SU-DHL-6 (cell line): ENCODE data around the gene SNIP1.

Experiments
- EZH2phosphoT487 ChIP-seq: fragments of 200-600 bp; sonication (generic), shearing (Covaris generic); conservative IDR thresholded peaks from 2 replicates; pipeline ENCODE4 v1.6.1; 2018; ENCODE audit warnings: mild to moderate bottlenecking, antibody characterized with exemption, low read length, moderate library complexity, mixed read lengths
- TF ChIP-seq, protein P1 (sequence below): fragments of 200-600 bp; sonication (generic); IDR thresholded peaks from one replicate; pipeline ENCODE4 v1.5.1; 2017; ENCODE audit warnings: antibody characterized with exemption, mild to moderate bottlenecking, low read length, moderate library complexity; ENCODE audit not compliant: insufficient read depth, poor library complexity, severe bottlenecking

DNA sequence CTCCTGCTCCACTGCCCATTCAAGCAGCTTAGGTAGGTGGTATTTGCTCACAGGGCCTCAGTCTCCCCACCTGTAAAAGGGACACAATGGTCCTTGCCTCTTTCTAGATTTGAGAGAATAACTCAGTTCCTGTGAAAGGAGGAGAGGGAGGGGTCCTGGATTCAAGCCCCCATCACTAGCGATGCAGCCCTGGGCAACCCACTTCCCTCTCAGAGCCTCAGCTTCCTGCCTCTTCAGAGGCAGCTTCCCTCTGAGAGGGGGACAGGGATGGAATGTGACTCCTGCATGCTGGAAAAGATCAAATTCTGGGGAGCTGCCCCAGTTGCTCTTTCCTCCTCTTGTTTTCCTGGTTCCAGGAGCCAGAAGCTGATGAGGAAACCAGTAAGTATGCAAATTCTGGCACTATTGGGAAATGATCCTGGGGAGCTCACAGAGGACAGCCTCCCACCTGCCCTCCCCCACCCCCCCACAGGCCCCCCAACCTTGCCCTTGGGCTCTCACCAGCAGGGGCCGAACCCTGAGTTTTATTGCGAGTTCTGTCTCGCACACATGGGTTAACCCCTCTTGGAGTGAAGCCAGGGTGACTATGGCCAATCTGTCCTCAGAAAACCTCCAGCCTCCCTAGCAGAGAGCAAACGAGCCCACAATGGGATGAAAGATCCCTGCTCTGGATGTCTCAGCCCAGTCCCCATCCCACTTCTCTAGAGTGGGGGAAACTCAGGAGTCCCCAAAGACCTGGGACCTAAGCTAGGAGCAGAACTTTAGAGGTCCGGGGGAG lies 68.0 kb downstream of the SNIP1 start:
- TF ChIP-seq, protein P1, sequence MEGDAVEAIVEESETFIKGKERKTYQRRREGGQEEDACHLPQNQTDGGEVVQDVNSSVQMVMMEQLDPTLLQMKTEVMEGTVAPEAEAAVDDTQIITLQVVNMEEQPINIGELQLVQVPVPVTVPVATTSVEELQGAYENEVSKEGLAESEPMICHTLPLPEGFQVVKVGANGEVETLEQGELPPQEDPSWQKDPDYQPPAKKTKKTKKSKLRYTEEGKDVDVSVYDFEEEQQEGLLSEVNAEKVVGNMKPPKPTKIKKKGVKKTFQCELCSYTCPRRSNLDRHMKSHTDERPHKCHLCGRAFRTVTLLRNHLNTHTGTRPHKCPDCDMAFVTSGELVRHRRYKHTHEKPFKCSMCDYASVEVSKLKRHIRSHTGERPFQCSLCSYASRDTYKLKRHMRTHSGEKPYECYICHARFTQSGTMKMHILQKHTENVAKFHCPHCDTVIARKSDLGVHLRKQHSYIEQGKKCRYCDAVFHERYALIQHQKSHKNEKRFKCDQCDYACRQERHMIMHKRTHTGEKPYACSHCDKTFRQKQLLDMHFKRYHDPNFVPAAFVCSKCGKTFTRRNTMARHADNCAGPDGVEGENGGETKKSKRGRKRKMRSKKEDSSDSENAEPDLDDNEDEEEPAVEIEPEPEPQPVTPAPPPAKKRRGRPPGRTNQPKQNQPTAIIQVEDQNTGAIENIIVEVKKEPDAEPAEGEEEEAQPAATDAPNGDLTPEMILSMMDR, result no peak
- no peak for TF ChIP-seq EZH2phosphoT487
